ENCODE measurements around the gene VASH1. TPM values are rescaled to one million over a fixed set of nuclear protein-coding genes. Genes with fewer than 3 reads are reported as not detected.

The VASH1 gene
- total and polyA plus RNA-seq, 2 of the 13 experiments (the other 11 are each of a cell fraction or from before 2014, with no cell fraction given), result 0.11 to 0.24 TPM

DNA sequence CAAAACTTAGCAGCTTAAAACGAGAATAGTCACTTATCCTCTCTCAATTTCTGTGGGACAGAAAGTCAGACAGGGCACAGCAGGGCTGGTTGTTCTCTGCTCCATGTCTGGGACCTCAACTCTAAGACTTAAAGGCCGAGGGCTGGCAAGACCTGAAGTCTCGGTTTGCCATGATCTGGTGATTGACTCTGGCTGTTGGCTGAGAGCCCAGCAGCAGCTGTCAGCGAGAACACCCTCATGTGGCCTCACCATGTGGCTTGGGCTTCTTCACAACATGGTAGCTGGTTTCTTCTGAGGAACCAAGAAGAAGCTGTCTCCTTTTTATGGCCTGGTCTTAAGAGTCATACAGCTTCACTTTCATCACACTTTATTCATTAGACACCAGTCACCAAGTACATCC, 1.7 kb upstream of the VASH1 start (continued):
- TF ChIP-seq, protein P1, sequence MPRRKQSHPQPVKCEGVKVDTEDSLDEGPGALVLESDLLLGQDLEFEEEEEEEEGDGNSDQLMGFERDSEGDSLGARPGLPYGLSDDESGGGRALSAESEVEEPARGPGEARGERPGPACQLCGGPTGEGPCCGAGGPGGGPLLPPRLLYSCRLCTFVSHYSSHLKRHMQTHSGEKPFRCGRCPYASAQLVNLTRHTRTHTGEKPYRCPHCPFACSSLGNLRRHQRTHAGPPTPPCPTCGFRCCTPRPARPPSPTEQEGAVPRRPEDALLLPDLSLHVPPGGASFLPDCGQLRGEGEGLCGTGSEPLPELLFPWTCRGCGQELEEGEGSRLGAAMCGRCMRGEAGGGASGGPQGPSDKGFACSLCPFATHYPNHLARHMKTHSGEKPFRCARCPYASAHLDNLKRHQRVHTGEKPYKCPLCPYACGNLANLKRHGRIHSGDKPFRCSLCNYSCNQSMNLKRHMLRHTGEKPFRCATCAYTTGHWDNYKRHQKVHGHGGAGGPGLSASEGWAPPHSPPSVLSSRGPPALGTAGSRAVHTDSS (CRISPR knock-in tag; conservative IDR thresholded peaks at IDR 0.05), result no peak
- no peak for TF ChIP-seq ZNF260 (CRISPR knock-in tag; IDR thresholded peaks at IDR 0.05; ENCODE audit: borderline replicate concordance, low read depth)

DNA sequence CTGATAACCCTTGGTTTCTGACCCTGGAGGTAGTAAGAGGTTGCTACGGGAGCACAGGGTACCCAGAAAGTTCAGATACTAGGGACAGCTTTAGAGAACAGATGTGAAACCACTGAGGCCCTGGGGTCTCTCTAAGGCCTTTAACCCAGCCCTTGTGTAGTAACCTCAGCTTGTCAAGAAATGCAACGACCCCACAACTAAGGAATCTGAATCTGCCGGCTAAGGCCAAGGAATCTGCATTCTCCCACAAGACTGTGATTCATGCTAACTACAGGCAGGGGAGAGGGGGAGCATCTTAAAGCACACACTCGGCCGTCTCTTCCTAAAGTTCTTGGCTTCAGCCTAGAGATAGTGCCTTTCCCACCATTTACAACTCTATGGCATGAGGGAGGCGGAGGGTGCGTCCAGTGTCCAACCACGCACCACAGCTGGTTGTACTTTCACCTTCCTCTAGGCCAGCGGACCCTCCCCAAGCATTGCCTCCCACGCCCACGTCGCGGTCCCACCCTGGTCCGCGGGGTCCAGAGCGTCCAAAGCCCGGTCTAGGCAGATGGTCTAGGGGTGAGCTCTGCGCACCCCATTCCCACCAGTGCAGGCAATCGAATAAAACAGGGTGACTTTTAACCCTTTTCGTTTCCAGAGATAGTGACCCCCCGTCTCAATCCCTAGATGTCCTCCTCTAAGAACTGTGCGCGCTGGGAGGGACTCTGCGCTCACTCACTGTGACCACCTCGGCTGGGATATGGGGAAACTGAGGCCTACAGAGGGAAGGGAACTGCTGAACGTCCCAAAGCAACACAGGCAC, 735 bp upstream of the VASH1 start:
- DNase-seq (ENCODE audit: low spot score) (no peak), FAIRE-seq (no peak), ATAC-seq (no peak)
- no peak overlapping the region for H2AFZ ChIP-seq (ENCODE audit: low read length)
- H3K36me3 ChIP-seq (replicated peaks in 1 of 2; ENCODE audit: control insufficient read depth in 1 of 2, insufficient read depth in 2 of 2, low read length in 2 of 2), result no peaks in the 10 kb centered on the region
- ChIA-PET POLR2A (no interaction called here), CTCF (ENCODE audit: low intra/inter-chr PET ratio, low total read pairs) (no interaction called here)
- H3K9ac ChIP-seq (ENCODE audit: insufficient read depth, low read depth, low read length), result no peak overlapping the region
- H4K20me1 ChIP-seq (ENCODE audit: insufficient read depth, low read length), result no peaks in the 10 kb centered on the region
- in situ Hi-C loops (cut with HindIII; ENCODE audit: extremely low pct_ligation_motif_present, low pct_unique_long_range_greater_than_20kb) (no loop called here), intact Hi-C loops (cut with micrococcal nuclease; ENCODE audit: unreplicated experiment) (no loop called here)
- no peaks in the 10 kb centered on the region for H3K79me2 ChIP-seq (ENCODE audit: insufficient read depth, low read length)
- no peak overlapping the region for H3K27ac ChIP-seq (ENCODE audit: extremely low read length, insufficient read depth, low read length)
- H3K9me3 ChIP-seq (ENCODE audit: low read length), result no peaks in the 10 kb centered on the region
- WGBS (ENCODE audit: low lambda C conversion rate), result 81% methylated on average over 24 of the region's 26 CpGs
- no TSS peak for BruUV-seq (replicated peaks)
- 0 out of 2 replicates have a peak, but pooled peaks cover 7% of the 10 kb centered on the region for H3K4me1 ChIP-seq (ENCODE audit: insufficient read depth, low read length)
- peaks cover 2 to 40% of the 10 kb centered on the region in 2 experiments; a peak in 4 of 5 replicates for H3K27me3 ChIP-seq (ENCODE audit: control insufficient read depth in 1 of 2, insufficient read depth in 2 of 2, low read length in 2 of 2)
- peak overlapping the region; percentile 86; the same call in 1 of the 2 replicates for H3K4me2 ChIP-seq (ENCODE audit: low read depth, low read length)
- H3K4me3 ChIP-seq (replicated peaks in 1 of 3; ENCODE audit: insufficient read depth in 1 of 3, low read depth in 2 of 3, low read length in 3 of 3), result peak overlapping the region in 2 of 3 experiments; percentile 59 to 77; a peak in 2 of 6 replicates
- TF ChIP-seq KAT8 (CRISPR knock-in tag; IDR thresholded peaks at IDR 0.05) (no peak), MAFK (conservative IDR thresholded peaks at IDR 0.05 in 1 of 2, IDR thresholded peaks at IDR 0.05 in 1 of 2; ENCODE audit: low read length in 2 of 2) (no peak), HOXA9 (CRISPR knock-in tag; IDR thresholded peaks at IDR 0.05; ENCODE audit: borderline replicate concordance) (no peak), ZBTB3 (CRISPR knock-in tag; IDR thresholded peaks at IDR 0.05; ENCODE audit: borderline replicate concordance, low read depth) (no peak), ZSCAN25 (CRISPR knock-in tag; IDR thresholded peaks at IDR 0.05) (no peak), KLF6 (CRISPR knock-in tag; IDR thresholded peaks at IDR 0.05) (no peak), ONECUT2 (CRISPR knock-in tag; IDR thresholded peaks at IDR 0.05) (no peak), ZNF790 (CRISPR knock-in tag; IDR thresholded peaks at IDR 0.05; ENCODE audit: borderline replicate concordance) (no peak), EP300 (IDR thresholded peaks at IDR 0.05; ENCODE audit: low read depth in 2 of 2, low read length in 2 of 2) (no peak), EP300 (CRISPR knock-in tag; IDR thresholded peaks at IDR 0.05; ENCODE audit: borderline replicate concordance) (no peak), ZNF607 (CRISPR knock-in tag; IDR thresholded peaks at IDR 0.05; ENCODE audit: borderline replicate concordance) (no peak), ZNF20 (CRISPR knock-in tag; IDR thresholded peaks at IDR 0.05) (no peak)
- TF ChIP-seq, protein P2, sequence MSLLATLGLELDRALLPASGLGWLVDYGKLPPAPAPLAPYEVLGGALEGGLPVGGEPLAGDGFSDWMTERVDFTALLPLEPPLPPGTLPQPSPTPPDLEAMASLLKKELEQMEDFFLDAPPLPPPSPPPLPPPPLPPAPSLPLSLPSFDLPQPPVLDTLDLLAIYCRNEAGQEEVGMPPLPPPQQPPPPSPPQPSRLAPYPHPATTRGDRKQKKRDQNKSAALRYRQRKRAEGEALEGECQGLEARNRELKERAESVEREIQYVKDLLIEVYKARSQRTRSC (CRISPR knock-in tag; IDR thresholded peaks at IDR 0.05; ENCODE audit: low read depth), result no peak
- TF ChIP-seq, protein P3, sequence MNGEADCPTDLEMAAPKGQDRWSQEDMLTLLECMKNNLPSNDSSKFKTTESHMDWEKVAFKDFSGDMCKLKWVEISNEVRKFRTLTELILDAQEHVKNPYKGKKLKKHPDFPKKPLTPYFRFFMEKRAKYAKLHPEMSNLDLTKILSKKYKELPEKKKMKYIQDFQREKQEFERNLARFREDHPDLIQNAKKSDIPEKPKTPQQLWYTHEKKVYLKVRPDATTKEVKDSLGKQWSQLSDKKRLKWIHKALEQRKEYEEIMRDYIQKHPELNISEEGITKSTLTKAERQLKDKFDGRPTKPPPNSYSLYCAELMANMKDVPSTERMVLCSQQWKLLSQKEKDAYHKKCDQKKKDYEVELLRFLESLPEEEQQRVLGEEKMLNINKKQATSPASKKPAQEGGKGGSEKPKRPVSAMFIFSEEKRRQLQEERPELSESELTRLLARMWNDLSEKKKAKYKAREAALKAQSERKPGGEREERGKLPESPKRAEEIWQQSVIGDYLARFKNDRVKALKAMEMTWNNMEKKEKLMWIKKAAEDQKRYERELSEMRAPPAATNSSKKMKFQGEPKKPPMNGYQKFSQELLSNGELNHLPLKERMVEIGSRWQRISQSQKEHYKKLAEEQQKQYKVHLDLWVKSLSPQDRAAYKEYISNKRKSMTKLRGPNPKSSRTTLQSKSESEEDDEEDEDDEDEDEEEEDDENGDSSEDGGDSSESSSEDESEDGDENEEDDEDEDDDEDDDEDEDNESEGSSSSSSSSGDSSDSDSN (CRISPR knock-in tag; IDR thresholded peaks at IDR 0.05), result no peak
- TF ChIP-seq, protein P4, sequence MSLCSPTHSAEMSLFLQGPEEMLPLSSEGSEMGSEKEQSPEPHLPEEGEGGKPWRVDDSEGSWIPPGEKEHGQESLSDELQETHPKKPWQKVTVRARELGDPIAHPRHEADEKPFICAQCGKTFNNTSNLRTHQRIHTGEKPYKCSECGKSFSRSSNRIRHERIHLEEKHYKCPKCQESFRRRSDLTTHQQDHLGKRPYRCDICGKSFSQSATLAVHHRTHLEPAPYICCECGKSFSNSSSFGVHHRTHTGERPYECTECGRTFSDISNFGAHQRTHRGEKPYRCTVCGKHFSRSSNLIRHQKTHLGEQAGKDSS (CRISPR knock-in tag; IDR thresholded peaks at IDR 0.05; ENCODE audit: borderline replicate concordance, low read depth), result no peak
